GM12878 (cell line): ENCODE measurements around the gene THRB. TPM values are rescaled to one million over a fixed set of nuclear protein-coding genes. Genes with fewer than 3 reads are reported as not detected.

ENCODE experiments used
- ATAC-seq: fragments of 200-7000 bp; cut with Tn5 transposase; 3 replicates; pipeline ENCODE4 v1.9.1; 2020; ENCODE audit warnings: mild to moderate bottlenecking, moderate library complexity
- BruUV-seq: library from RNA; stranded (reverse); fragments of 400-500 nt; replicated peaks from 2 replicates; lab custom pipeline; 2021; lab: Mats Ljungman, UMichigan
- CTCF ChIA-PET: fragments of 300-600 bp; sonication (Branson Sonifier 250); formaldehyde crosslinking; extraction: SDS; loops from one replicate; lab custom pipeline; 2021; ENCODE audit warnings: inconsistent platforms; lab: Yijun Ruan, JAX
- POLR2A ChIA-PET: fragments of 350-600 bp; formaldehyde crosslinking; extraction: SDS; loops from one replicate; lab custom pipeline; 2021; ENCODE audit warnings: inconsistent platforms; lab: Charles Lee
- RAD21 ChIA-PET: fragments of 300-600 bp; sonication (Branson Sonifier 250); formaldehyde crosslinking; loops from one replicate; lab custom pipeline; 2023; ENCODE audit warnings: antibody characterized with exemption; ENCODE audit not compliant: unreplicated experiment; lab: Charles Lee
- SMC1A ChIA-PET: fragments of 300-600 bp; sonication (Branson Sonifier 250); formaldehyde crosslinking; loops from one replicate; lab custom pipeline; 2023; ENCODE audit not compliant: unreplicated experiment, uncharacterized antibody; lab: Charles Lee
- DNase-seq: peaks from one replicate; pipeline ENCODE4 v3.0.0-alpha.2; 2011; ENCODE audit warnings: low read depth, low spot score
- FAIRE-seq: peaks from 3 replicates; lab custom pipeline; 2011; peaks lifted over from hg19 to GRCh38; lab: Jason Lieb, UNC
- H2AFZ ChIP-seq: 2 replicates; pipeline ENCODE4 v1.6.0; 2011; ENCODE audit warnings: low read depth, low read length, control low read depth; ENCODE audit not compliant: control insufficient read depth
- H3K27ac ChIP-seq: 2 replicates; pipeline ENCODE4 v1.5.1; 2011; ENCODE audit warnings: control low read depth; ENCODE audit not compliant: control insufficient read depth, insufficient read depth
- H3K27me3 ChIP-seq, 2 experiments: replicated peaks in 1 of 2; 2 replicates each; pipeline versions ENCODE4 v1.6.0 to v1.6.1; 2011; ENCODE audit warnings: low read length in 1 of 2; ENCODE audit not compliant: control insufficient read depth in 2 of 2, insufficient read depth in 2 of 2
- H3K36me3 ChIP-seq, 2 experiments: 2 replicates each; pipeline ENCODE4 v1.5.1; 2011; ENCODE audit warnings: low read length in 1 of 2; ENCODE audit not compliant: control insufficient read depth in 2 of 2, insufficient read depth in 2 of 2
- H3K4me1 ChIP-seq: 2 replicates; pipeline ENCODE4 v1.6.1; 2011; ENCODE audit warnings: mild to moderate bottlenecking, low read length, moderate library complexity, mixed read lengths; ENCODE audit not compliant: control insufficient read depth, insufficient read depth
- H3K4me2 ChIP-seq: 2 replicates; pipeline ENCODE4 v1.6.0; 2011; ENCODE audit warnings: control low read depth; ENCODE audit not compliant: control insufficient read depth, insufficient read depth
- H3K4me3 ChIP-seq: fragments of 200-600 bp; sonication (generic); 2 replicates; pipeline ENCODE4 v1.5.1; 2016
- H3K79me2 ChIP-seq: 2 replicates; pipeline ENCODE4 v1.6.0; 2011; ENCODE audit warnings: low read length; ENCODE audit not compliant: control insufficient read depth, insufficient read depth
- H3K9ac ChIP-seq: 2 replicates; pipeline ENCODE4 v1.8.0; 2011; ENCODE audit warnings: low read length, control low read depth, mixed read lengths; ENCODE audit not compliant: control insufficient read depth, insufficient read depth
- H3K9me3 ChIP-seq: replicated peaks from 3 replicates; pipeline ENCODE4 v1.5.1; 2011; ENCODE audit warnings: mild to moderate bottlenecking, low read length; ENCODE audit not compliant: control insufficient read depth, insufficient read depth
- H4K20me1 ChIP-seq: 2 replicates; pipeline ENCODE4 v1.6.0; 2011; ENCODE audit not compliant: control insufficient read depth, insufficient read depth
- CBX5 ChIP-seq: sonication (generic); IDR thresholded peaks from 2 replicates; pipeline ENCODE4 v1.6.1; 2016; ENCODE audit warnings: low read depth, moderate library complexity, mild to moderate bottlenecking, inconsistent platforms
- HDAC2 ChIP-seq: fragments of 200-600 bp; sonication (generic); IDR thresholded peaks from 2 replicates; pipeline ENCODE4 v1.6.1; 2017
- IKZF2 ChIP-seq, 2 experiments: fragments of 450-650 bp; IDR thresholded peaks; 2 replicates each; pipeline ENCODE4 v1.6.1; 2017; ENCODE audit warnings: mild to moderate bottlenecking in 2 of 2, moderate library complexity in 2 of 2
- IRF4 ChIP-seq: IDR thresholded peaks from 2 replicates; pipeline ENCODE4 v1.6.1; 2011; ENCODE audit warnings: low read depth, low read length
- LARP7 ChIP-seq: fragments of 450-650 bp; IDR thresholded peaks from 2 replicates; pipeline ENCODE4 v1.6.1; 2017; ENCODE audit warnings: mild to moderate bottlenecking
- RAD21 ChIP-seq: IDR thresholded peaks from 2 replicates; pipeline ENCODE4 v1.6.1; 2011; ENCODE audit warnings: mild to moderate bottlenecking, low read depth, low read length, moderate library complexity; ENCODE audit not compliant: insufficient read depth
- RELA ChIP-seq: fragments of 450-650 bp; IDR thresholded peaks from 2 replicates; pipeline ENCODE4 v1.8.0; 2014; ENCODE audit warnings: borderline replicate concordance; ENCODE audit not compliant: partially characterized antibody
- RUNX3 ChIP-seq: IDR thresholded peaks from 2 replicates; pipeline ENCODE4 v1.6.1; 2012; ENCODE audit warnings: low read length, inconsistent platforms
- SRF ChIP-seq, 2 experiments: IDR thresholded peaks; 2 replicates each; pipeline ENCODE4 v1.6.1; 2011; ENCODE audit warnings: low read depth in 2 of 2, low read length in 2 of 2, mild to moderate bottlenecking in 1 of 2, moderate library complexity in 1 of 2
- WGBS: methylation state at CpG from one replicate; pipeline ENCODE4 v1.1.6; 2016; ENCODE audit warnings: low lambda C conversion rate; ENCODE audit not compliant: insufficient replicate concordance, insufficient coverage; ENCODE audit errors: missing lambda C conversion rate; 5-methylcytosine and 5-hydroxymethylcytosine counted together
- in situ Hi-C: fragments of 300-500 bp; cut with MboI; formaldehyde crosslinking; loops from 9 replicates; pipeline ENCODE4 v1.14.3; 2018; ENCODE audit warnings: mixed read lengths
- intact Hi-C: fragments of 100-400 bp; cut with micrococcal nuclease; formaldehyde crosslinking; loops from one replicate; pipeline ENCODE4 v1.14.2; 2022; ENCODE audit not compliant: unreplicated experiment
- polyA plus RNA-seq, 11 experiments: library from polyadenylated mRNA; depleted of rRNA in 4 of 11; unstranded in 6 of 11; stranded (reverse) in 5 of 11; fragments of >200 nt; fragmentation: Nextera tagmentation in 4 of 11; fragmentation: Illumina TruSeq in 1 of 11; extraction: Ambion mirVana in 4 of 11; extraction: Trizol in 1 of 11; gene quantifications; 1 replicate in 1 of 11; 2 replicates in 10 of 11; pipeline versions ENCODE4 v1.2.1 to v1.2.3, GENCODE V29; 2011 to 2016; ENCODE audit warnings: inconsistent platforms in 2 of 11, missing spikeins in 2 of 11, low read depth in 1 of 11
- total RNA-seq, 4 experiments: library from RNA; depleted of rRNA in 3 of 4; stranded (reverse); fragments of >200 nt in 3 of 4; fragmentation: Illumina TruSeq in 1 of 4; extraction: Trizol in 1 of 4; gene quantifications; 2 replicates each; pipeline versions ENCODE4 v1.2.1 to v1.2.3, GENCODE V29; 2013 to 2021
- TF ChIP-seq, protein P1 (sequence below): IDR thresholded peaks from 2 replicates; pipeline ENCODE4 v1.6.1; 2012; ENCODE audit warnings: low read depth, low read length, improper control_type of control experiment
- TF ChIP-seq, protein P2 (sequence below), 3 experiments: IDR thresholded peaks in 2 of 3; conservative IDR thresholded peaks in 1 of 3; 2 replicates each; pipeline ENCODE4 v1.5.1; 2011; ENCODE audit warnings: low read depth in 3 of 3, low read length in 3 of 3, mild to moderate bottlenecking in 3 of 3, control low read depth in 2 of 3, moderate library complexity in 2 of 3, inconsistent platforms in 1 of 3, mixed read lengths in 1 of 3; ENCODE audit not compliant: control insufficient read depth in 2 of 3, insufficient read depth in 1 of 3; ENCODE audit errors: extremely low read depth in 1 of 3
- TF ChIP-seq, protein P3 (sequence below): fragments of 450-650 bp; IDR thresholded peaks from 2 replicates; pipeline ENCODE4 v1.6.1; 2016; ENCODE audit warnings: mild to moderate bottlenecking
- TF ChIP-seq, protein P4 (sequence below): IDR thresholded peaks from 2 replicates; pipeline ENCODE4 v1.6.1; 2012; ENCODE audit warnings: mild to moderate bottlenecking, low read depth, low read length
- TF ChIP-seq, protein P5 (sequence below): IDR thresholded peaks from 2 replicates; pipeline ENCODE4 v1.6.1; 2011; ENCODE audit warnings: low read depth, low read length, improper control_type of control experiment, borderline replicate concordance

The THRB gene
- total and polyA plus RNA-seq, 10 of the 15 experiments (the other 5 are each of a cell fraction or from before 2014, with no cell fraction given) = 0.05 TPM; not detected in 9

DNA sequence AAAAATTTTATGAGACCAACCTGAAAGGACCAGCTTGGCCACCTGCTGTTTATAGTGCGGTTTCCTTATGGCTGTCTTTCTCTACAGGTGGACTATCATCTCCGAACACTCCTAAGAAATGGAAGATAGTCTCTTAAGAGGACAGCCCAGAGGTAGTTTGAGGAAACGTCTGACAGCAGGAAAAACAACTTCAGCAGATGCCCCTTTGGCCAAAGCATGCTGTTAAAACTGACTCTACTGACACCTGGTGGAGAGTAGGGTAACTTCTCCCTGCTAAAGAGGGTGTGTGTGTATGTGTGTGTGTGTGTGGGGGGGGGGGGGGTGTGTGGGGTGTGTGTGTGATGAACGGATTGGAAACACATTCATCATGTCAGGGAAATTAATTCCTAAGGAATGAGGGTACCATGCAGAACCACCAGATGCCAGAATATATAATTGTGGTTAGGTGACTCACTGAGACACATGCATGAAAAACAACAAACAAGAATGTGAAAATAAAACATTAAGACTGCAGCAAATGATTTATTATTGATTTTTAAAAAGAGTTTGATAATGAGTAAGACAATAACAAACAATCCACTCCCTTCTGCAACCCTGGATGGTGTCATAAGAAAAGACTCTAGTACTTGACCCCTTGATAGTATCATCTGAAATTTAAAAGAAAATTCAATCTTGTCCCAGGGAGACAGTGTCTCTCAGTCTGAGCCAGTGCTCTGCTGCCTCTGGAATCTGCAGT, 256.5 kb downstream of the THRB start:
- H3K4me1 ChIP-seq = no peaks in the 10 kb centered on the region
- no TSS peak for BruUV-seq
- no peak overlapping the region for H2AFZ ChIP-seq
- WGBS = 25% methylated on average over 4 of the region's 4 CpGs
- ChIA-PET CTCF (interaction anchor here (1.0 to 4.1 kb wide), 9 partner anchors 8 to 241 kb away, joined by 3 to 16 read pairs (median 5); no protein-coding TSS in a partner anchor), POLR2A (no interaction called here), SMC1A (interaction anchor here (0.7 to 2.1 kb wide), 5 partner anchors 50 to 599 kb away, joined by 3 to 7 read pairs (median 4); no protein-coding TSS in a partner anchor), RAD21 (no interaction called here)
- no peaks in the 10 kb centered on the region for H4K20me1 ChIP-seq
- no peaks in the 10 kb centered on the region for H3K36me3 ChIP-seq
- ATAC-seq (peak; percentile 93), DNase-seq (peak; percentile 8), FAIRE-seq (peak; percentile 96)
- H3K27ac ChIP-seq = no peak overlapping the region
- no peak overlapping the region for H3K4me2 ChIP-seq
- H3K79me2 ChIP-seq = no peaks in the 10 kb centered on the region
- no peak overlapping the region for H3K9ac ChIP-seq
- no peak overlapping the region for H3K4me3 ChIP-seq
- in situ Hi-C loops (no loop called here), intact Hi-C loops (loop anchor here (1.0 kb wide), 1 partner anchor 239 kb away; no protein-coding TSS in a partner anchor)
- H3K9me3 ChIP-seq = no peaks in the 10 kb centered on the region
- H3K27me3 ChIP-seq = no peaks in the 10 kb centered on the region; a peak in 1 of 4 replicates
- TF ChIP-seq, protein P1, sequence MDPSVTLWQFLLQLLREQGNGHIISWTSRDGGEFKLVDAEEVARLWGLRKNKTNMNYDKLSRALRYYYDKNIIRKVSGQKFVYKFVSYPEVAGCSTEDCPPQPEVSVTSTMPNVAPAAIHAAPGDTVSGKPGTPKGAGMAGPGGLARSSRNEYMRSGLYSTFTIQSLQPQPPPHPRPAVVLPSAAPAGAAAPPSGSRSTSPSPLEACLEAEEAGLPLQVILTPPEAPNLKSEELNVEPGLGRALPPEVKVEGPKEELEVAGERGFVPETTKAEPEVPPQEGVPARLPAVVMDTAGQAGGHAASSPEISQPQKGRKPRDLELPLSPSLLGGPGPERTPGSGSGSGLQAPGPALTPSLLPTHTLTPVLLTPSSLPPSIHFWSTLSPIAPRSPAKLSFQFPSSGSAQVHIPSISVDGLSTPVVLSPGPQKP = no peak
- TF ChIP-seq RUNX3 = peak; percentile 16; the same call in 1 of the 2 replicates
- TF ChIP-seq RAD21 = peak; percentile 87
- TF ChIP-seq HDAC2 = no peak
- TF ChIP-seq, protein P2, sequence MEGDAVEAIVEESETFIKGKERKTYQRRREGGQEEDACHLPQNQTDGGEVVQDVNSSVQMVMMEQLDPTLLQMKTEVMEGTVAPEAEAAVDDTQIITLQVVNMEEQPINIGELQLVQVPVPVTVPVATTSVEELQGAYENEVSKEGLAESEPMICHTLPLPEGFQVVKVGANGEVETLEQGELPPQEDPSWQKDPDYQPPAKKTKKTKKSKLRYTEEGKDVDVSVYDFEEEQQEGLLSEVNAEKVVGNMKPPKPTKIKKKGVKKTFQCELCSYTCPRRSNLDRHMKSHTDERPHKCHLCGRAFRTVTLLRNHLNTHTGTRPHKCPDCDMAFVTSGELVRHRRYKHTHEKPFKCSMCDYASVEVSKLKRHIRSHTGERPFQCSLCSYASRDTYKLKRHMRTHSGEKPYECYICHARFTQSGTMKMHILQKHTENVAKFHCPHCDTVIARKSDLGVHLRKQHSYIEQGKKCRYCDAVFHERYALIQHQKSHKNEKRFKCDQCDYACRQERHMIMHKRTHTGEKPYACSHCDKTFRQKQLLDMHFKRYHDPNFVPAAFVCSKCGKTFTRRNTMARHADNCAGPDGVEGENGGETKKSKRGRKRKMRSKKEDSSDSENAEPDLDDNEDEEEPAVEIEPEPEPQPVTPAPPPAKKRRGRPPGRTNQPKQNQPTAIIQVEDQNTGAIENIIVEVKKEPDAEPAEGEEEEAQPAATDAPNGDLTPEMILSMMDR (IDR thresholded peaks at IDR 0.05 in 2 of 3, conservative IDR thresholded peaks at IDR 0.05 in 1 of 3; ENCODE audit: control insufficient read depth in 2 of 3, extremely low read depth in 1 of 3, insufficient read depth in 1 of 3, low read depth in 3 of 3, low read length in 3 of 3) = peak; percentile 73 to 79 (median 78)
- no peak for TF ChIP-seq CBX5
- no peak for TF ChIP-seq SRF (IDR thresholded peaks at IDR 0.05; ENCODE audit: low read depth in 2 of 2, low read length in 2 of 2)
- no peak for TF ChIP-seq LARP7
- no peak for TF ChIP-seq RELA
- TF ChIP-seq IKZF2 (IDR thresholded peaks at IDR 0.05) = 0 out of 4 replicates have a peak, but pooled peaks of 1 of the 2 experiments have one; percentile 17
- TF ChIP-seq, protein P3, sequence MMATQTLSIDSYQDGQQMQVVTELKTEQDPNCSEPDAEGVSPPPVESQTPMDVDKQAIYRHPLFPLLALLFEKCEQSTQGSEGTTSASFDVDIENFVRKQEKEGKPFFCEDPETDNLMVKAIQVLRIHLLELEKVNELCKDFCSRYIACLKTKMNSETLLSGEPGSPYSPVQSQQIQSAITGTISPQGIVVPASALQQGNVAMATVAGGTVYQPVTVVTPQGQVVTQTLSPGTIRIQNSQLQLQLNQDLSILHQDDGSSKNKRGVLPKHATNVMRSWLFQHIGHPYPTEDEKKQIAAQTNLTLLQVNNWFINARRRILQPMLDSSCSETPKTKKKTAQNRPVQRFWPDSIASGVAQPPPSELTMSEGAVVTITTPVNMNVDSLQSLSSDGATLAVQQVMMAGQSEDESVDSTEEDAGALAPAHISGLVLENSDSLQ = no peak
- 0 out of 2 replicates have a peak, but pooled peaks have one; percentile 31 for TF ChIP-seq IRF4
- TF ChIP-seq, protein P4, sequence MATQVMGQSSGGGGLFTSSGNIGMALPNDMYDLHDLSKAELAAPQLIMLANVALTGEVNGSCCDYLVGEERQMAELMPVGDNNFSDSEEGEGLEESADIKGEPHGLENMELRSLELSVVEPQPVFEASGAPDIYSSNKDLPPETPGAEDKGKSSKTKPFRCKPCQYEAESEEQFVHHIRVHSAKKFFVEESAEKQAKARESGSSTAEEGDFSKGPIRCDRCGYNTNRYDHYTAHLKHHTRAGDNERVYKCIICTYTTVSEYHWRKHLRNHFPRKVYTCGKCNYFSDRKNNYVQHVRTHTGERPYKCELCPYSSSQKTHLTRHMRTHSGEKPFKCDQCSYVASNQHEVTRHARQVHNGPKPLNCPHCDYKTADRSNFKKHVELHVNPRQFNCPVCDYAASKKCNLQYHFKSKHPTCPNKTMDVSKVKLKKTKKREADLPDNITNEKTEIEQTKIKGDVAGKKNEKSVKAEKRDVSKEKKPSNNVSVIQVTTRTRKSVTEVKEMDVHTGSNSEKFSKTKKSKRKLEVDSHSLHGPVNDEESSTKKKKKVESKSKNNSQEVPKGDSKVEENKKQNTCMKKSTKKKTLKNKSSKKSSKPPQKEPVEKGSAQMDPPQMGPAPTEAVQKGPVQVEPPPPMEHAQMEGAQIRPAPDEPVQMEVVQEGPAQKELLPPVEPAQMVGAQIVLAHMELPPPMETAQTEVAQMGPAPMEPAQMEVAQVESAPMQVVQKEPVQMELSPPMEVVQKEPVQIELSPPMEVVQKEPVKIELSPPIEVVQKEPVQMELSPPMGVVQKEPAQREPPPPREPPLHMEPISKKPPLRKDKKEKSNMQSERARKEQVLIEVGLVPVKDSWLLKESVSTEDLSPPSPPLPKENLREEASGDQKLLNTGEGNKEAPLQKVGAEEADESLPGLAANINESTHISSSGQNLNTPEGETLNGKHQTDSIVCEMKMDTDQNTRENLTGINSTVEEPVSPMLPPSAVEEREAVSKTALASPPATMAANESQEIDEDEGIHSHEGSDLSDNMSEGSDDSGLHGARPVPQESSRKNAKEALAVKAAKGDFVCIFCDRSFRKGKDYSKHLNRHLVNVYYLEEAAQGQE = no peak
- TF ChIP-seq, protein P5, sequence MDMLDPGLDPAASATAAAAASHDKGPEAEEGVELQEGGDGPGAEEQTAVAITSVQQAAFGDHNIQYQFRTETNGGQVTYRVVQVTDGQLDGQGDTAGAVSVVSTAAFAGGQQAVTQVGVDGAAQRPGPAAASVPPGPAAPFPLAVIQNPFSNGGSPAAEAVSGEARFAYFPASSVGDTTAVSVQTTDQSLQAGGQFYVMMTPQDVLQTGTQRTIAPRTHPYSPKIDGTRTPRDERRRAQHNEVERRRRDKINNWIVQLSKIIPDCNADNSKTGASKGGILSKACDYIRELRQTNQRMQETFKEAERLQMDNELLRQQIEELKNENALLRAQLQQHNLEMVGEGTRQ = no peak
